Esophagus squamous epithelium (tissue), 5 donors: ENCODE data around the gene MLLT10. TPM values are rescaled to one million over a fixed set of nuclear protein-coding genes. Genes with fewer than 3 reads are reported as not detected.

Experiments
- DNase-seq: peaks from one replicate; lab custom pipeline; 2025; lab: John Stamatoyannopoulos, UW
- H3K27ac ChIP-seq, 4 donors: fragments of 200-600 bp; sonication (generic); one replicate each; pipeline ENCODE4 v1.5.1; 2016 to 2019; ENCODE audit warnings: mild to moderate bottlenecking in 1 of 4
- H3K27me3 ChIP-seq, 4 donors: fragments of 200-600 bp; sonication (generic); 1 replicate in 3 of 4; 2 replicates in 1 of 4; pipeline versions ENCODE4 v1.5.1 to v1.6.0; 2017 to 2021; ENCODE audit warnings: antibody characterized with exemption in 1 of 4
- H3K36me3 ChIP-seq, 3 donors: fragments of 200-600 bp; sonication (generic); one replicate each; pipeline ENCODE4 v1.5.1; 2016 to 2019
- H3K4me1 ChIP-seq, 3 donors: fragments of 200-600 bp; sonication (generic); one replicate each; pipeline ENCODE4 v1.5.1; 2017 to 2019
- H3K4me3 ChIP-seq, 4 donors: fragments of 200-600 bp; sonication (generic); 1 replicate in 3 of 4; 2 replicates in 1 of 4; pipeline ENCODE4 v1.5.1; 2016 to 2019; ENCODE audit warnings: mild to moderate bottlenecking in 2 of 4, moderate library complexity in 1 of 4
- H3K9me3 ChIP-seq, 3 donors: fragments of 200-600 bp; sonication (generic); one replicate each; pipeline ENCODE4 v1.5.1; 2016 to 2019
- POLR2A ChIP-seq, 4 donors: fragments of 450-650 bp; IDR thresholded peaks; one replicate each; pipeline ENCODE4 v1.6.1; 2017; ENCODE audit warnings: antibody characterized with exemption in 4 of 4, mild to moderate bottlenecking in 4 of 4, moderate library complexity in 3 of 4
- WGBS, 2 donors: methylation state at CpG; one replicate each; pipeline ENCODE4 v1.1.5; 2018; 5-methylcytosine and 5-hydroxymethylcytosine counted together
- intact Hi-C: fragments of 100-400 bp; cut with DNase I; formaldehyde crosslinking; loops from one replicate; pipeline ENCODE4 v1.15.0; 2022
- total RNA-seq, 4 donors: library from RNA; depleted of rRNA; stranded (reverse); fragments of >200 nt; gene quantifications; one replicate each; pipeline ENCODE4 v1.1.0, GENCODE V29; 2016
- TF ChIP-seq, protein P1 (sequence below), 6 experiments: fragments of 450-650 bp in 4 of 6; fragments of 200-600 bp in 2 of 6; sonication (generic) in 2 of 6; IDR thresholded peaks; one replicate each; pipeline ENCODE4 v1.5.1; 2016 to 2019; ENCODE audit warnings: antibody characterized with exemption in 6 of 6, mild to moderate bottlenecking in 4 of 6, moderate library complexity in 4 of 6
- donor health status: DM: yes; HTN: yes; CAD: no.

The MLLT10 gene
- total RNA-seq, 4 donors from 2014 or later: 22.7 to 49.6 (median 32.4) TPM

DNA sequence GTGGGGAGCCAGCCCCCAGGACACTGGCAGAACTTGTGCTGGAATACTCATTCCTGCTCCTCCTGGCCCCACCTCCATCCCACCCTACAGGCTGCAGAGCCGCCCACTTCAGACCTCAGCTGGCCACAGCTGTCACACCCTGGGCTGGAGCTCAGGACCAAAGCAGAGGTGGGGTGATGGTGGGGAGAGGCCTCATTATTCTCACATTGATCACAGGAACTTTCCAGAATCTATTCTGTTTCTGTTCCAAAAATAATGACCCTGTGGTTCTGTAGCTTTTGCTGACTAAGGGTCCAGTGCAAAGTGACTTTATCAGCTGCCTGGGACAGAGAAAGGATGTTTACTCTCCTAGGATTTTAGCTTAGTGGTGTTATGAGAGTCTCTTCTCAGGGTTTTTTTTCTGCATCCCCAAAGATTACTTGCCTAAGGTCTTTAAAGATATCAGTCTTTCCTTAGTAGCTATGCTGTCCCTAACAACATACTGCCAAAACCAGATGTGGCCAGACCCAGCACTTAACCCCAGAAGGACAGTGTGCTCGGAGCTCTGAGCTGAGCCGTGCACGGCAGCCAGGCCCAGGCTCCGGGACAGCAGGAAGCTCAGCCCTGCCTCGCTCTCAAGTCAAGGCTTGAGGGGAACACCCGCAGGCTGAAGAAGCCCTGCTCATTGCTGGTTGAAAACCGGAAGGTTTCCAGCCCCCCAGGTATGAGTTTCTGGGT lies 223.3 kb downstream of the MLLT10 start:
- intact Hi-C loops: no loop called here

DNA sequence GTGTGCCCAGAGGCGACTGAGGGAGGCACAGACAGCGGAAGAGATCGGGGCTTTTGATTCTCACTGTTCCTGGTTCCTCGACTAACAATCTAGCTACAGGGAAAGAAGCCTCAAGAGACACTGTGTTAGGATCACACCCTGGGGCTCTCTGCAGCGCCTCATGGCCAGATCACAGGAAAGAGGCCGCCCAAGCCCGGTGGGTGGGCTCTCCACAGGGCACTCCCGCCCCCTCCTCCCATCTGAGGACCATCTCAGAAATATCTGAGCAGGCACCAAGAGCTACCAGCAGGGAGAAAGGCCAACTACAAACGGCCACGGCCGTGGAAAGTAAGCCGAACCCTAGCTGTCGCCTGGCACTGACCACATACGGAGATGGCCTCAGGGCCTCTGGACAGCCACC lies 224.2 kb downstream of the MLLT10 start:
- Histone ChIP-seq H3K9me3 (no peaks in the 10 kb centered on the region), H3K27me3 (no peaks in the 10 kb centered on the region), H3K4me3 (no peak overlapping the region), H3K27ac (no peak overlapping the region), H3K4me1 (no peaks in the 10 kb centered on the region), H3K36me3 (peaks cover 0 to 69% (median 0%) of the 10 kb centered on the region in 3 donors)
- WGBS, 2 donors: 87 to 91% methylated on average over 10 to 13 of the region's 14 CpGs
- TF ChIP-seq, protein P1, sequence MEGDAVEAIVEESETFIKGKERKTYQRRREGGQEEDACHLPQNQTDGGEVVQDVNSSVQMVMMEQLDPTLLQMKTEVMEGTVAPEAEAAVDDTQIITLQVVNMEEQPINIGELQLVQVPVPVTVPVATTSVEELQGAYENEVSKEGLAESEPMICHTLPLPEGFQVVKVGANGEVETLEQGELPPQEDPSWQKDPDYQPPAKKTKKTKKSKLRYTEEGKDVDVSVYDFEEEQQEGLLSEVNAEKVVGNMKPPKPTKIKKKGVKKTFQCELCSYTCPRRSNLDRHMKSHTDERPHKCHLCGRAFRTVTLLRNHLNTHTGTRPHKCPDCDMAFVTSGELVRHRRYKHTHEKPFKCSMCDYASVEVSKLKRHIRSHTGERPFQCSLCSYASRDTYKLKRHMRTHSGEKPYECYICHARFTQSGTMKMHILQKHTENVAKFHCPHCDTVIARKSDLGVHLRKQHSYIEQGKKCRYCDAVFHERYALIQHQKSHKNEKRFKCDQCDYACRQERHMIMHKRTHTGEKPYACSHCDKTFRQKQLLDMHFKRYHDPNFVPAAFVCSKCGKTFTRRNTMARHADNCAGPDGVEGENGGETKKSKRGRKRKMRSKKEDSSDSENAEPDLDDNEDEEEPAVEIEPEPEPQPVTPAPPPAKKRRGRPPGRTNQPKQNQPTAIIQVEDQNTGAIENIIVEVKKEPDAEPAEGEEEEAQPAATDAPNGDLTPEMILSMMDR (IDR thresholded peaks at IDR 0.05): no peak
- TF ChIP-seq POLR2A (IDR thresholded peaks at IDR 0.05): no peak
- intact Hi-C loops: no loop called here
- no peak for DNase-seq

More for the DNA sequence above, 223.3 kb downstream of the MLLT10 start:
- H3K36me3 ChIP-seq: peaks cover 0 to 69% (median 0%) of the 10 kb centered on the region in 3 donors
- H3K4me1 ChIP-seq: no peaks in the 10 kb centered on the region
- 100% methylated on average over 1 to 7 of the region's 8 CpGs for WGBS, 2 donors
- TF ChIP-seq POLR2A (IDR thresholded peaks at IDR 0.05): no peak
- TF ChIP-seq, protein P1 (IDR thresholded peaks at IDR 0.05): no peak
- H3K27ac ChIP-seq: no peak overlapping the region
- no peak overlapping the region for H3K4me3 ChIP-seq
- no peaks in the 10 kb centered on the region for H3K27me3 ChIP-seq
- no peak for DNase-seq
- H3K9me3 ChIP-seq: no peaks in the 10 kb centered on the region

DNA sequence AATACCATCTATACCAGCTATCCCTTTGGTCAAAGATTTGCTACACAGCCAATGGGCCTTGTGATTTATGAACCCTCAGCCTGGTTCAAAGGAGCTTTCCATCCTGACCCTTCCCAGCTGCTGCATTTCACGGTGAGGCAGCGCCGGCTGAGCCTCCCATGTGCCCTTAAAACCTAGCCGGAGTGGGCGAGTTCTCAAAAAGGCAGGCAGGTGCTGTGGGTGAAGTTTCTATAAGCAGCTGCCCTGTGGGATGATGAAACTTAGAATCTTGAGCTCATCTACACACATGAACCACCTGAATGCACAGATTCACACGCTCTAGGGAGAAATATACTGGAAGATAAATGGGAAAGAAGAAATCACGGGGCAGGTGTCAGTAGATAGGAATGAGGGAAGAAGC lies 224.7 kb downstream of the MLLT10 start:
- Histone ChIP-seq H3K27me3 (no peaks in the 10 kb centered on the region), H3K27ac (no peak overlapping the region), H3K4me1 (no peaks in the 10 kb centered on the region), H3K4me3 (no peak overlapping the region), H3K9me3 (no peaks in the 10 kb centered on the region), H3K36me3 (peaks cover 0 to 69% (median 0%) of the 10 kb centered on the region in 3 donors)
- intact Hi-C loops: no loop called here
- no peak for DNase-seq
- TF ChIP-seq, protein P1 (IDR thresholded peaks at IDR 0.05): no peak
- no peak for TF ChIP-seq POLR2A (IDR thresholded peaks at IDR 0.05)
- WGBS, 2 donors: 77 to 94% methylated on average over 4 to 5 of the region's 7 CpGs

DNA sequence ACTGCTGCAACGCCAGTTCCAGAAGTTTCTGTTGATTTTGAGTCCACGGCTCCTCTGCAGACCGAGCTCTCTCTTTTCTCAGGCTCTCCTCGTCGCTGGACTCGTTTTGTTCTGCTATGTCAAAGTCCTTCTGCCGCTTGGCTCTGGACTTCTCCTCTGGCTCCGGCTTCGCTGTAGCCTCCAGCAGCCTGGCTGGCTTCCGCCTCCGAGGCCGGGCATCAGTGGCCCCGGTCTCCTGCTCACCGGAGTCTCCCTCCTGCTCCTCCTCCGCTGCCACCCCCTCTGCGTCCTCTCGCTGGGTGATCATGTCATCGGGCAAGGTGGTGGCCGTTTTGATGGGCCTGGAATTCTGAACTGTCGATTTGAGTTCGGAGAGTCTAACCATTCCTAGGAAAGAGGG lies 225.2 kb downstream of the MLLT10 start:
- Histone ChIP-seq H3K27me3 (no peaks in the 10 kb centered on the region), H3K9me3 (no peaks in the 10 kb centered on the region), H3K36me3 (peaks cover 0 to 64% (median 0%) of the 10 kb centered on the region in 3 donors), H3K27ac (no peak overlapping the region), H3K4me3 (no peak overlapping the region), H3K4me1 (no peaks in the 10 kb centered on the region)
- TF ChIP-seq POLR2A (IDR thresholded peaks at IDR 0.05): no peak
- TF ChIP-seq, protein P1 (IDR thresholded peaks at IDR 0.05): no peak
- 89 to 95% methylated on average over 17 to 20 of the region's 21 CpGs for WGBS, 2 donors
- DNase-seq: no peak
- intact Hi-C loops: no loop called here

DNA sequence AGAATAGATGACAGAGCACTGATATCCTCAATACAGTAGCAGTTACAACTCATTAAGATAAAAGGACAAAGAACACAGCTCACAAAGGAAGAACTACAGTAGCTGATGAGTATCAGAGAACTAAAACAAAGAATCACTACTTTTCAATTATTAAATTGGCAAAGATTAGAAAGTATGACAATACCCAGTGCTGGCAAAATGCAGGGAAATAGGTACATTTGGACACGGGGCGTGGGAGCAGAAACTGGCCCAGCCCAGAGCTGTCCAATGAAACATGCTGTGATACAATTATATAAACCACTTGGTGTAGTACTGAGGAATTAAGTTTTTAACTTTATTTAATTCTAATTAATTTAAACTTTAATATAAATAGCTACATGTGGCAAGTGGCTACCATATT lies 226.3 kb downstream of the MLLT10 start:
- no peak overlapping the region for H3K27ac ChIP-seq
- peaks cover 0 to 58% (median 0%) of the 10 kb centered on the region in 3 donors for H3K36me3 ChIP-seq
- no peaks in the 10 kb centered on the region for H3K27me3 ChIP-seq
- H3K9me3 ChIP-seq: no peaks in the 10 kb centered on the region
- no peak for TF ChIP-seq POLR2A (IDR thresholded peaks at IDR 0.05)
- TF ChIP-seq, protein P1 (IDR thresholded peaks at IDR 0.05): no peak
- 95% methylated on average over 2 of the region's 2 CpGs for WGBS, 2 donors
- intact Hi-C loops: no loop called here
- H3K4me3 ChIP-seq: no peak overlapping the region
- no peak for DNase-seq
- no peaks in the 10 kb centered on the region for H3K4me1 ChIP-seq
